HG03159 (cell line): ENCODE data around the gene EDC3.

Experiments used
- ATAC-seq: cut with Tn5 transposase; IDR thresholded peaks from one replicate; pipeline ENCODE4 v1.9.1; 2021; ENCODE audit warnings: mild to moderate bottlenecking, moderate library complexity; ENCODE audit not compliant: unreplicated experiment

Gene EDC3

DNA sequence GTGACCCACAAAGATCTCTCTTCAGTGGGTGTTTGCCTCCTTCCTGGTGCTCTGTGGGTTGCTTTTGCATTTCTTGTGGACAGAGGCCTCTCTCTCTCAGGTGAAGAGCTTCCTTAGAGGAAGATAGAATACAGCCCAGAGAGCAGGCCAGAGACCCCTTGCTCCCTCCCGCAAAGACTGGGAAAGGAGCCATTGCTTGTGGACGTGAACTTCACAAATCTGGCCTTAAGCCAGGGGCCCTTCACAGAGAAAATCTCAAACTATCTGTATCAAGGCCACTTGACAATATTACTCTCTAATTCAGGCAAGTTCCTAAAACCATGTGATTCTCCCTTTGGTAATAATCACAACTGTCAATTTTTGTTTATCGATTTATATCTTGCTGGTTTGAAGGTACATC is 110.6 kb downstream of the EDC3 start:
- ATAC-seq, result no peak

GRCh38 chr15:74584779-74585178 is 111.0 kb downstream of the EDC3 start:
- no peak for ATAC-seq

GRCh38 chr15:74584204-74584603 is 111.6 kb downstream of the EDC3 start:
- no peak for ATAC-seq
